GM21515 (cell line): ENCODE data around the gene SLC41A3.

Experiments used
- ATAC-seq: cut with Tn5 transposase; IDR thresholded peaks from one replicate; pipeline ENCODE4 v1.9.1; 2021; ENCODE audit not compliant: unreplicated experiment

SLC41A3 gene

GRCh38 chr3:126031981-126032471, 51.9 kb downstream of the SLC41A3 start:
- no peak for ATAC-seq

GRCh38 chr3:126030455-126030854, 53.5 kb downstream of the SLC41A3 start:
- no peak for ATAC-seq

- no peak for ATAC-seq
Observed at GRCh38 chr3:126029241-126029640, 54.7 kb downstream of the SLC41A3 start.

- no peak for ATAC-seq
Observed at GRCh38 chr3:126028096-126028495, 55.8 kb downstream of the SLC41A3 start.

GRCh38 chr3:126026761-126027160, 57.2 kb downstream of the SLC41A3 start:
- ATAC-seq, result no peak

- ATAC-seq, result no peak
Observed at GRCh38 chr3:126026277-126026751, 57.6 kb downstream of the SLC41A3 start.

GRCh38 chr3:126025862-126026261, 58.1 kb downstream of the SLC41A3 start:
- ATAC-seq, result no peak

GRCh38 chr3:126025116-126025729, 58.7 kb downstream of the SLC41A3 start:
- ATAC-seq, result no peak

GRCh38 chr3:126024049-126024854, 59.7 kb downstream of the SLC41A3 start:
- ATAC-seq, result no peak

- ATAC-seq, result no peak
Observed at GRCh38 chr3:126023390-126023789, 60.5 kb downstream of the SLC41A3 start.

- ATAC-seq, result no peak
Observed at GRCh38 chr3:126022741-126023359, 61.1 kb downstream of the SLC41A3 start.

- ATAC-seq, result no peak
Observed at GRCh38 chr3:126021702-126022101, 62.2 kb downstream of the SLC41A3 start.

GRCh38 chr3:126021224-126021623, 62.7 kb downstream of the SLC41A3 start:
- ATAC-seq, result no peak

GRCh38 chr3:126019683-126020082, 64.2 kb downstream of the SLC41A3 start:
- no peak for ATAC-seq

GRCh38 chr3:126018995-126019394, 64.9 kb downstream of the SLC41A3 start:
- ATAC-seq, result no peak

GRCh38 chr3:126018545-126018944, 65.4 kb downstream of the SLC41A3 start:
- ATAC-seq, result no peak

- ATAC-seq, result no peak
Observed at GRCh38 chr3:126017362-126017761, 66.6 kb downstream of the SLC41A3 start.

GRCh38 chr3:126016616-126017015, 67.3 kb downstream of the SLC41A3 start:
- ATAC-seq, result no peak

GRCh38 chr3:126015075-126015474, 68.8 kb downstream of the SLC41A3 start:
- ATAC-seq, result no peak

- no peak for ATAC-seq
Observed at GRCh38 chr3:126014252-126014651, 69.7 kb downstream of the SLC41A3 start.

- no peak for ATAC-seq
Observed at GRCh38 chr3:126013751-126014156, 70.2 kb downstream of the SLC41A3 start.

- no peak for ATAC-seq
Observed at GRCh38 chr3:126009181-126009580, 74.7 kb downstream of the SLC41A3 start.
